NOMO-1 treated with DMSO at 0.1 percent for 48 hours (cell line): ENCODE measurements around the gene SEL1L.
A peak's percentile ranks its signal among the peaks of the same experiment; 100 is the strongest.
"Not testable (repeated sequence)": the region's sequence is repeated elsewhere in the genome, so short reads cannot be mapped to it uniquely, and the experiment has no call there.

Experiments used
- DNase-seq: peaks from one replicate; lab custom pipeline; 2025; ENCODE audit not compliant: unreplicated experiment; lab: John Stamatoyannopoulos, UW

The SEL1L gene

GRCh38 chr14:81474685-81475324 lies 58.8 kb downstream of the SEL1L start:
- DNase-seq, result no peak

- no peak for DNase-seq
These were observed 59.5 kb downstream of the SEL1L start for GRCh38 chr14:81474148-81474492.

- no peak for DNase-seq
These were observed 60.1 kb downstream of the SEL1L start for GRCh38 chr14:81473456-81474147.

GRCh38 chr14:81472096-81472800 lies 61.4 kb downstream of the SEL1L start:
- no peak for DNase-seq

DNA sequence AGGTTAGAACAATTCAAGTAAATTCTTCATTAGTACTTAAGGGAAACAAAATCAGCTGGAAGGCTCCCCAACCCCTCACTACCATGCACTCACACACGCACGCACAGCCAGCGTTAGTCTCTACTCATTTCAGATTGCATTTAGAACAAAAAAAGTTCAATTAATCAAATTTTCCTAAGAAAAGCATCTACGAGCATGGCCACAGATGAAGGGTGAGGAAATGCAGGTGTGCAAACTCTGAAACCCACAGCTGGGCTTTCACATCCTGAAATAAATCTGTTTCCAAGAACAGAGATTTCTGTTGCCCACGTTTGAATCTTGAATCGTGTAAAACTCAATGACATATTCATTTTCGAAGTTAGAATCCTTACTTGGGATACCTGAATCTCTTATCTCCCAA lies 62.6 kb downstream of the SEL1L start:
- DNase-seq, result no peak

DNA sequence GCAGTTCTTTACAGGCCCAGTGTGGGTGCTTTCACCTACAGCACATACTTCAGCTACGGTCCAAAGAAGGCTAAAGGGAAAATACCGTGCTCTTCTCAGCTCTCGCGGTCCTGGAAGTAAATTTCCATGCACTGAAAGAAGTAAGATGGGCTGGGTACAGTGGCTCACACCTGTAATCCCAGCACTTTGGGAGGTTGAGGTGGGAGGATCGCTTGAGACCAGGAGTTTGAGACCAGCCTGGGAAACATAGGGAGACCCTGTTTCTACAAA lies 63.2 kb downstream of the SEL1L start:
- not testable (repeated sequence) for DNase-seq

- no peak for DNase-seq
These were observed 66.8 kb downstream of the SEL1L start for GRCh38 chr14:81466854-81467253.

DNA sequence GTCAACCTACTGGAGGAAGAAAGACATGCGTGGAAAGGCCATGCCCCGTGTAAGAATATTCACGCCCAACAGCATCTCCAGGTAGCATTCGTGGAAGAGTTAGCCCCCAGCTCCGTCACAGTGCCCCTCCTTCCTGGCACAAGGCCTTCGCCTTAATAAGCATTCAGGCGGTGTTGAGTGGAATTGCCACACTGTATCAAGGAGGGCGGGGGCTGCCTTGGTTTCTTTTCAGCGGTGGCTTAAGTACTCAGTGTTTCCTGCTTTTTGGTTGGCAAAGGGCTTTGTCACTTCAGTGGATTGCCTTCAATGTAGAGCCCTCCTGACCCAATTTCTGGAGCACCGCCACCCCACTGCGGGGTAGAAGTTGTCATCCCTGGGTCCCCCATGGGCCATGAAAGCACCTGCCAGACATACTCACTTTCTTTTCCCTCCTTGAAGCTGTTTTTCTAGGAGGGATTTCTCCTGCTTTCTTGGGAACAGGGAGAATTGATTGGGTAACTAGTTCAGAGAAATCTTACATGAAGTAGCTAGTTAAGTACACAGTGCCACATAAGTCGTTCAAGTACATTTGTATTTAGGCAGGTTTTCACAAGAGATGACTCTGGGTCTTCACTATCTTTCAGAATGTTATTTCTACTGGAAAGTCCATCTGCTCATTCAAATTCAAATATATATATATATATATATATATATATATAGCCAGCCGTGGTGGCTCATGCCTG lies 68.0 kb downstream of the SEL1L start:
- no peak for DNase-seq

- DNase-seq, result not testable (repeated sequence)
These were observed 68.7 kb downstream of the SEL1L start for GRCh38 chr14:81465003-81465392.

DNA sequence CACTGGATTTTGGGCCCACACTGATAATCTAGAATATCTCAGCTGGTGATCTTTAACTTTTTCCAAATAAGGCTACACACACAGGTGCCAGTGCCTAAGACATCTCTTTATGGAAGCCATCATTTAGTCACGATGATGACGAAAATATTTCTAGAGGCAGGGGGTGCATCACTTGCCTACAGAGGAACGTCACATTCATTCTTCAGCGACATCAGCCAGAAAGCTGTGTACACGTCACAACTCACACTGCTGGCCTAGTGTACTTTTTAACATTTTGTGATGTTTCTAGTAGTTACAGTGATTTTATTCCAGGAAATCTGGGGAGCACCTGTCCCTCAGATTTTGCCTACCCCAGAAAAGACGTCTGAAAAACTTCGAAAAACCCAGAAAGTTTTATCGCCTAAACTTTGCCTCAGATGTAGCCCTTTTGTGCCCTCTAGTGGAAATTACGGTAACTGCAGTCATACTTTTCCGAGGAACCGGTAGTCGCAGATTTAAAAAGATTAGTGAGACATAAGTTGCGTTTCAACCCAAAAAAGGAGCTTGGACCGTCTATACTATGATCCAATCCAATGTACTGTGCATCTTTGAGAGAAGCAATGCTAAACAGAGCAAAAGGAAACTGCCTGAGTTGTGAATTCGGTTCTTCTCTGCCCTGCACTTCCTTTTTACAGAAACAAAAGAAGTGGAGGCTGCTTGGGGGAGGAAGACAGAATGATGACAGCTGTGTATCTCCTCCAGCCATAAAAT lies 69.2 kb downstream of the SEL1L start:
- DNase-seq, result peak; percentile 71

DNA sequence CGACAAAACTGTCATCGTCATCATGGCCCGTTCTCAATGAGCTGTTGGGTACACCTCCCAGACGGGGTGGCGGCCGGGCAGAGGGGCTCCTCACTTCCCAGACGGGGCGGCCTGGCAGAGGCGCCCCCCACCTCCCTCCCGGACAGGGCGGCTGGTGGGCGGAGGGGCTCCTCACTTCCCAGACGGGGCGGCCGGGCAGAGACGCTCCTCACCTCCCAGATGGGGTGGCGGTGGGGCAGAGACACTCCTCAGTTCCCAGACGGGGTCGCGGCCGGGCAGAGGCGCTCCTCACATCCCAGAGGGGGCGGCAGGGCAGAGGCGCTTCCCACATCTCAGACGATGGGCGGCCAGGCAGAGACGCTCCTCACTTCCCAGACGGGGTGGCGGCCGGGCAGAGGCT lies 71.3 kb downstream of the SEL1L start:
- not testable (repeated sequence) for DNase-seq

- no peak for DNase-seq
These were observed 73.7 kb downstream of the SEL1L start for GRCh38 chr14:81459912-81460311.

- DNase-seq, result no peak
These were observed 75.3 kb downstream of the SEL1L start for GRCh38 chr14:81458352-81458751.

- peak; percentile 18 for DNase-seq
These were observed 78.3 kb downstream of the SEL1L start for GRCh38 chr14:81455390-81455789.

- DNase-seq, result no peak
These were observed 79.0 kb downstream of the SEL1L start for GRCh38 chr14:81454572-81455218.

- peak; percentile 25 for DNase-seq
These were observed 80.4 kb downstream of the SEL1L start for GRCh38 chr14:81453166-81453766.

DNA sequence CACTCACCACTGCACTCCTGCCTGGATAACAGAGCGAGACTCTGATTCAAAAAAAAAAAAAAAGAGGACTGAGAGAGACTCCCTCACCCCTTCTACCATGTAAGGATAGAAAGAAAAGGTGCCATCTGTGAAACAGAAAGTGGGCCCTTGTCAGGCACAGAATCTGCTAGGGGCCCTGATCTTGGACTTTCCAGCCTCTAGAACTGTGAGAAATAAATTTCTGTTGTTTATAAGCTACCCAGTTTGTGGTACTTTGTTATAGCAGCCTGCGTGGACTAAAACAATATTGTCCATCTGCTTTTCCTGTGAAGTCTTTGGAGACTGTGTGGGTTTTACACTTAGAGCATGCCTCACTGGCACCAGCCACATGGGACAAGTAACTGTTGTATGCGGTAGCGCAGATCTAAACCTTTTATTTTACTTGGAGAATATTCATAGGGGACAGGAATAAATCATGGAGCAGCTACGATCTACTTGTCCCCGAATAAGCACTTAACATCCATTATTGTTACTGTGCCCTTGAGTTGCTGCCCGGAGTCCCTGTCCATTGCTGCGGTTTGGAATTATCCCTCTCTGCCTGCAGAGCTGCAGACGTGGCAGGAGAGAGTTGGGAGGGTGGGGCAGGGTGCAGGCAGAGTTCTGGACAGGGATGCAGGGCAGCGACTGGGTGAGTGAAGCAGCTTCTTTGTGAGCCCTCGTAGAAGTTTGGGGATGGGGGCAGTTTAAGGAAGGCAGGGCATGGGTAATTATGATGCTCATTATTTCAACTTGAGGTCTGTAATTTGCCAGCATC lies 81.1 kb downstream of the SEL1L start:
- no peak for DNase-seq

DNA sequence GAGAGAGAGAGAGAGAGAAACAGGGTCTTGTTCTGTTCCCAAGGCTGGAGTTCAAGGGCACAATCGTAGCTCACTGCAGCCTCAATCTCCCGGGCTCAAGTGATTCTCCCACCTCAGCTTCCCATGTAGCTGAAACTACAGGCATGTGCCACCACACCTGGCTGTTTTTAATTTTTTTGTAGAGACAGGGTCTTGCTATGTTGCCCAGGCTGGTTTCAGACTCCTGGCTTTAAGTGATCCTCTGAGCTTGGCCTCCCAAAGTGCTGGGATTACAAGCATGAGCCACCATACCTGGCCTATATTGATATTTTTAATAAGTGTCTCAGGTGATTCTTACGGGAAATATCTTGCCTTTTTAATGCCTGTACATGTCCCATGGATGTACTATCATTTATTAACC lies 82.7 kb downstream of the SEL1L start:
- no peak for DNase-seq

DNA sequence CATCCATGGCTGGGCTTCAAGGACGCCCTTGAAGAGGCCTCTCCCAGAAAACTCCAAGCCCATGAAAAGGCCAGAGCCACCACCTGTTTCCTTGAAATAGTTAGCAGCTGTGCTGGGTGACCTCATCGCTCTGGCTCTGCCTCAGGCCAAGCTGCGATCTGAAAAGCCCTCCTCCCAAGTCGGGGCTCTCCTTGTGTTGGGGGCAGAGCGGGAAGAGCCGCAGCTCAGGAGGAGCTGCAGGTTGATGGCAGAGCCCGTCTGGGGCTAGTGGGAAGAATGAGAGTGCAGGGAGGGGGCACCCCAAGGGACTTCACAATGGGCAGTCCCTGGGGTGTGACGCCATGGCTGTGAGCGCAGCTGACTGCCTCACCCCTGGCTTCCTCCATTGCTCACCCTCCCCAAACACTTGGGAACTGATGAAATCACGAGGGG lies 83.5 kb downstream of the SEL1L start:
- no peak for DNase-seq
